Measurements from ENCODE around the gene UBTF.
A peak's percentile ranks its signal among the peaks of the same experiment; 100 is the strongest.

- TF ChIP-seq, protein P1, sequence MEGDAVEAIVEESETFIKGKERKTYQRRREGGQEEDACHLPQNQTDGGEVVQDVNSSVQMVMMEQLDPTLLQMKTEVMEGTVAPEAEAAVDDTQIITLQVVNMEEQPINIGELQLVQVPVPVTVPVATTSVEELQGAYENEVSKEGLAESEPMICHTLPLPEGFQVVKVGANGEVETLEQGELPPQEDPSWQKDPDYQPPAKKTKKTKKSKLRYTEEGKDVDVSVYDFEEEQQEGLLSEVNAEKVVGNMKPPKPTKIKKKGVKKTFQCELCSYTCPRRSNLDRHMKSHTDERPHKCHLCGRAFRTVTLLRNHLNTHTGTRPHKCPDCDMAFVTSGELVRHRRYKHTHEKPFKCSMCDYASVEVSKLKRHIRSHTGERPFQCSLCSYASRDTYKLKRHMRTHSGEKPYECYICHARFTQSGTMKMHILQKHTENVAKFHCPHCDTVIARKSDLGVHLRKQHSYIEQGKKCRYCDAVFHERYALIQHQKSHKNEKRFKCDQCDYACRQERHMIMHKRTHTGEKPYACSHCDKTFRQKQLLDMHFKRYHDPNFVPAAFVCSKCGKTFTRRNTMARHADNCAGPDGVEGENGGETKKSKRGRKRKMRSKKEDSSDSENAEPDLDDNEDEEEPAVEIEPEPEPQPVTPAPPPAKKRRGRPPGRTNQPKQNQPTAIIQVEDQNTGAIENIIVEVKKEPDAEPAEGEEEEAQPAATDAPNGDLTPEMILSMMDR (IDR thresholded peaks at IDR 0.05) = peak in 3 of 5 experiments; percentile 10 to 52 (median 26)
- TF ChIP-seq POLR2A (IDR thresholded peaks at IDR 0.05) = peak; percentile 35 to 61
Measured at GRCh38 chr17:44222112-44222869, 2.8 kb upstream of the UBTF start.
